ENCODE results near the gene ACTBL2.

DNA sequence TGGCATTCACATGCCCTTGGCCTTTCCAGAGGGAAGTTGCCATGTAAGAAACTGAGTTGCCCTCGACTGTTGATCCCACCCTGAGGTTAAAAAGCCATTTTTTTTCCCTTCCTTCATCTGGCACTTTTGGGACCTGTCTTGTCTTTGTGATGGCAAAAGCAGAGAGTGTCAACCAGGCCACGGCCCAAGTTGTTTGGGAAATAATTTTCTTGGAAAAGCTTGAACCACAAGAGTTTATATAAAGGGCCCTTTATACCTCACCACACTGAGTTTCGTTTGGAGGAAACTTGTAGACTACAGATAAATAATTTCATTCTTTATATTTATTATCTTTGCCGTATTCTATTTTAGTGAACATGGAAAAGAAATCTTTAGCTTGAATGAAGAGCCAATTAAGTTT is 34.3 kb downstream of the ACTBL2 start:
- TF ChIP-seq MAX (IDR thresholded peaks at IDR 0.05): no peak
- TF ChIP-seq EGR1 (IDR thresholded peaks at IDR 0.05; ENCODE audit: low read depth in 2 of 2): no peak
- TF ChIP-seq, protein P1, sequence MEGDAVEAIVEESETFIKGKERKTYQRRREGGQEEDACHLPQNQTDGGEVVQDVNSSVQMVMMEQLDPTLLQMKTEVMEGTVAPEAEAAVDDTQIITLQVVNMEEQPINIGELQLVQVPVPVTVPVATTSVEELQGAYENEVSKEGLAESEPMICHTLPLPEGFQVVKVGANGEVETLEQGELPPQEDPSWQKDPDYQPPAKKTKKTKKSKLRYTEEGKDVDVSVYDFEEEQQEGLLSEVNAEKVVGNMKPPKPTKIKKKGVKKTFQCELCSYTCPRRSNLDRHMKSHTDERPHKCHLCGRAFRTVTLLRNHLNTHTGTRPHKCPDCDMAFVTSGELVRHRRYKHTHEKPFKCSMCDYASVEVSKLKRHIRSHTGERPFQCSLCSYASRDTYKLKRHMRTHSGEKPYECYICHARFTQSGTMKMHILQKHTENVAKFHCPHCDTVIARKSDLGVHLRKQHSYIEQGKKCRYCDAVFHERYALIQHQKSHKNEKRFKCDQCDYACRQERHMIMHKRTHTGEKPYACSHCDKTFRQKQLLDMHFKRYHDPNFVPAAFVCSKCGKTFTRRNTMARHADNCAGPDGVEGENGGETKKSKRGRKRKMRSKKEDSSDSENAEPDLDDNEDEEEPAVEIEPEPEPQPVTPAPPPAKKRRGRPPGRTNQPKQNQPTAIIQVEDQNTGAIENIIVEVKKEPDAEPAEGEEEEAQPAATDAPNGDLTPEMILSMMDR (IDR thresholded peaks at IDR 0.05; ENCODE audit: low read depth, low read length, missing input control): no peak
- no peak for TF ChIP-seq YY1 (IDR thresholded peaks at IDR 0.05)
- TF ChIP-seq GABPA (IDR thresholded peaks at IDR 0.05 in 1 of 2, conservative IDR thresholded peaks at IDR 0.05 in 1 of 2): no peak
- TF ChIP-seq RXRA (IDR thresholded peaks at IDR 0.05): no peak
- no peak for TF ChIP-seq JUND (IDR thresholded peaks at IDR 0.05)
- TF ChIP-seq REST (IDR thresholded peaks at IDR 0.05): no peak
- no peak for TF ChIP-seq TAF1 (conservative IDR thresholded peaks at IDR 0.05)
- TF ChIP-seq FOXA1 (IDR thresholded peaks at IDR 0.05): no peak
- no peak for TF ChIP-seq SP1 (IDR thresholded peaks at IDR 0.05)
- no peak for TF ChIP-seq RAD21 (IDR thresholded peaks at IDR 0.05)
- TF ChIP-seq NR2F2 (IDR thresholded peaks at IDR 0.05): no peak

Data from liver (tissue), 3 donors.